ENCODE data around the gene ARG2.

- TF ChIP-seq YY1 (IDR thresholded peaks at IDR 0.05; ENCODE audit: insufficient read depth, insufficient read length), result no peak
- TF ChIP-seq SUZ12 (IDR thresholded peaks at IDR 0.05; ENCODE audit: extremely low read depth, insufficient read depth, insufficient read length), result no peak
- TF ChIP-seq ZNF274 (IDR thresholded peaks at IDR 0.05; ENCODE audit: low read depth, low read length), result no peak
These were observed 30.4 kb upstream of the ARG2 start for GRCh38 chr14:67589204-67589770.

Data from NT2/D1 (cell line).